Mucosa of gallbladder (tissue), 1 donor: ENCODE data around the gene FNIP1. TPM values are rescaled to one million over a fixed set of nuclear protein-coding genes. Genes with fewer than 3 reads are reported as not detected.
"Not testable (repeated sequence)": the region's sequence is repeated elsewhere in the genome, so short reads cannot be mapped to it uniquely, and the experiment has no call there.

Experiments used
- DNase-seq: peaks from one replicate; pipeline ENCODE4 v3.0.0-alpha.2; 2020; ENCODE audit warnings: low spot score
- total RNA-seq: library from RNA; stranded (reverse); gene quantifications from one replicate; pipeline ENCODE4 v1.2.1, GENCODE V29; 2021
- donor health status: DM: no; HTN: no; CAD: no.

Gene FNIP1
- total RNA-seq, 1 donor from 2014 or later: 36.1 TPM

GRCh38 chr5:131749723-131750470, 46.9 kb downstream of the FNIP1 start:
- DNase-seq: no peak

- DNase-seq: no peak
These were observed 47.7 kb downstream of the FNIP1 start for GRCh38 chr5:131749138-131749537.

DNA sequence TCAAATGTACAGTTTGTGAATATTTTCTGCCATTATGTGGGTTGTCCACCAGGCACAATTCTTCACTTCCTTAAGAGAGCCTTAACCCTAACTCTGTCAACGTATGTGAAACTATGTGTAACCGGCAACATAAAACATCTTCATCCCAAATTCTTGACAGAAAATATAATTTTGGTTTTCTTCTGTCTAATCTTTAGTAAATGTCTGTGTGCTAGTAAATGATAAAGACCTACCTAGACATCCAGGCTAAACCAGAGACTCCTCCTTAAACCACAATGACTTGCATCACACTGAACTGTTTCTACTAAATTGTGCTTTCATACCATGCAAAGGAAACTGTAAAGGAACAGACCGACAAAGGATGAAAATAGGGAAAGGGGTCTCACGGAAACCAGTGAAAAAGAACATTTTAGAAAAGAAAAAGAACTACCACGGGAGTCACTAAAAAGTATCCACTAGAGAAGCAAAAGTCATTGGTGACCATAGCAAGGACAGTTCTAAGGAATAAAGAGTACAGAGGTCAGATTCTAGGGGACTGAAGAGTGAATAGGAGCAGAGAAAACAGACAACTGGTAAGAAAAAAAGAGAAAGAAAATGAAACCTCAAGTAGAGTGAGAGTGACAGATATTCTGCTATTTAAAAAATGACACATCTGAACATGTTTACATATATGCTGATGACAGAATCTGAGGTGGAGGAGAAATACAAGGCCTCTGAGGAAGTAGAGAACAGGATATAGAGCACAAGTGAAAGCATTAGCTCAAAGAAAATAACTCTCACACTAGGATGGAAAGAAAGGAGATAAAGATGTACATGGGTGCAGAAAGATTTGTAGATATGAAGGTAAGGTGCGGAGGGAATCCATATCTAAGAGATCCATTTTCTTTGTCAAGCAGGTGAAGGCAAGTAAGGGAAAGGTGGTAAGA, 49.4 kb downstream of the FNIP1 start:
- DNase-seq: no peak

DNA sequence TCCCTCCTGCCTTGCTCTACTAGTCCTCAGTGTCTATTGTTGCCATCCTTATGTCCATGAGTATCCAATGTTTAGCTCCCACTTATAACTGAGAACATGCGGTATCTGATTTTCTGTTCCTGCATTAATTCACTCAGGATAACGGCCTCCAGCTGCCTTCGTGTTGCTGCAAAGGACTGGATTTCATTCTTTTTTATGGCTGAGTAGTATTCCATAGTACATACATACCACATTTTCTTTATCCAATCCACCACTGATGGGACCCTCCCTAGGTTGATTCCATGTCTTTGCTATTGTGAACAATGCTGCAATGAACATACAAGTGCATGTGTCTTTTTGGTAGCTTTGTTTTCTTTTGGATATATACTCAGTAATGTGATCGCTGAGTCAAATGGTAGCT, 50.4 kb downstream of the FNIP1 start:
- DNase-seq: no peak

- DNase-seq: no peak
These were observed 51.1 kb downstream of the FNIP1 start for GRCh38 chr5:131745703-131746102.

GRCh38 chr5:131745155-131745554, 51.7 kb downstream of the FNIP1 start:
- DNase-seq: no peak

- no peak for DNase-seq
These were observed 56.3 kb downstream of the FNIP1 start for GRCh38 chr5:131740477-131740876.

GRCh38 chr5:131735393-131735792, 61.4 kb downstream of the FNIP1 start:
- DNase-seq: no peak

- not testable (repeated sequence) for DNase-seq
These were observed 61.9 kb downstream of the FNIP1 start for GRCh38 chr5:131734939-131735338.

GRCh38 chr5:131729292-131729691, 67.5 kb downstream of the FNIP1 start:
- DNase-seq: not testable (repeated sequence)

GRCh38 chr5:131724089-131724488, 72.7 kb downstream of the FNIP1 start:
- DNase-seq: not testable (repeated sequence)

GRCh38 chr5:131720714-131721113, 76.1 kb downstream of the FNIP1 start:
- DNase-seq: no peak

GRCh38 chr5:131719564-131719963, 77.3 kb downstream of the FNIP1 start:
- no peak for DNase-seq

DNA sequence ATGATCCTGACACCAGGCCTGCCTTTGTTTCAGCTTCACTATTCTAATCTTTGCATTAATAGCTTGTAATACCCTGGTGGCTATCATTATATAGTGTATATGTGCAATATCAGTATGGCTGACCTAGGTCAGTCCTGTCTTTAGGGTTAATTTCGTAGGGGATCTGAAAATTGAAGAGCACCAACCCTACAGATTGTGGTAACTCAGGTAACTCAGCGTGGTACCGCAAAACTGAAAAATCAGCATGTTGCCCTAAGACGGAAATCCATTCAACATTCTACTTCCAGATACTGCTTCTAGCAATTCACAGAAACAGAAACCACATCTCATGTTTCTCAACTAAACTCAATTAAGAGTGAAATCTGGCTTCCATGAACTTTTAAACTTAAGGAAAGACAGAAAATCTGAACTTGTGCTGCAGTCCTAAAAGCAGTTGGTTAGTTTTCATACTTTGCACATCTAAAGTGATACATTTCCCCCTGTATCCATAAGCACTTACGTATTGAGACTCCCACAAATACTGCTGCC, 78.3 kb downstream of the FNIP1 start:
- DNase-seq: no peak

- DNase-seq: not testable (repeated sequence)
These were observed 79.7 kb downstream of the FNIP1 start for GRCh38 chr5:131717164-131717563.

DNA sequence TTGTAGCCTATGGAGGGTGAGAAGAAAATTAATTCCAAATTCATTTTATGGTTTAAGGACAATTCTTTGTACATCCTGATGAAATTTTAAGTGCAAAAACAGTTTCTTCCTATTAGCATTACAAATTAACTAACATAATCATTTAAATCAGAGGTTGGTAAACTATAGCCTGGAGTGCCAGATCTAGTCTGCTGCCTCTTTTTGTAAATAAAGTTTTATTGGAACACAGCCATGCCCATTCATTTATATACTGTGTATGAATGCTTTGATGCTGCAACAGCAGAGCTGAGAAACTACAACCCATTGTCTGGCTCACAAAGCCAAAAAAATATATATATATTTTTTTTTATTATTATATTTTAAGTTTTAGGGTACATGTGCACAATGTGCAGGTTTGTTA, 80.2 kb downstream of the FNIP1 start:
- no peak for DNase-seq

DNA sequence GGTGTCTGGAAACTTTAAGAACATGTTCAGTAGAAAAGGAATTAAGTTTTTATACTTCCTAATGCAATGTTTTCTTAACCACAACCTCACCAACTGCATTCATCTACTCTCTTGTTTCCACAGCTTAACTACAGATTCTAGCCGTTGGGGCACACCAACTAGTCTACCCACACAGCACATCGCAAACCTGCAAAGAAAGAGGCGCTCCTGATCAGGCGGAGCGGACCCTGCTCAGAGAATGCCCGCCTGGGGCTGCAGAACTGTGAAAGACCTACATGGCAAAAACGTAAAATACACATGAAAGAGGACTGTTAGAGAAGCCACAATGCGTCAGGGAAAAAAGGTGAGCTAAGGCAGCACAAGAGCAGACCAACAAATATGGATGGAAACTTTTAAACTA, 86.4 kb downstream of the FNIP1 start:
- no peak for DNase-seq

- no peak for DNase-seq
These were observed 87.8 kb downstream of the FNIP1 start for GRCh38 chr5:131709043-131709442.

DNA sequence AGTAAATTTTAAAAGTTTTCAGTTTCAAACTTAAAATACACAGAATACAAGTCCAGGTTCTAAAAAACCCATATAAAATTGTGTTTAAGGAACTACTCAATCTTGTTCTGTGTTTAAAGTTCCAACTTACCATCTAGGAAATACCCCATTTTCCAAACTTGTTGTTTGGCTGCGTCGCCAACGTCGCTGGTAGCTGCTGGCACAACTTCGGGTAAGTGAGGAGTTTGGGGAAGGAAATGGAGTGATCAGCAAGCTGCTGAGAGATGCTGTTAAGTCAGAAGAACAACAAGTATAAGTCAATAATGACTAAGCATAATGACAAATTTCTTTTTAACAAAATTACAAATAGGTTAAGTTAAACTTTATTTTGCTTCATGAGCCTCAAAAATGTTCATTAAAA, 90.5 kb downstream of the FNIP1 start:
- no peak for DNase-seq

GRCh38 chr5:131694926-131695325, 101.9 kb downstream of the FNIP1 start:
- DNase-seq: no peak

- DNase-seq: no peak
These were observed 102.9 kb downstream of the FNIP1 start for GRCh38 chr5:131693894-131694293.

DNA sequence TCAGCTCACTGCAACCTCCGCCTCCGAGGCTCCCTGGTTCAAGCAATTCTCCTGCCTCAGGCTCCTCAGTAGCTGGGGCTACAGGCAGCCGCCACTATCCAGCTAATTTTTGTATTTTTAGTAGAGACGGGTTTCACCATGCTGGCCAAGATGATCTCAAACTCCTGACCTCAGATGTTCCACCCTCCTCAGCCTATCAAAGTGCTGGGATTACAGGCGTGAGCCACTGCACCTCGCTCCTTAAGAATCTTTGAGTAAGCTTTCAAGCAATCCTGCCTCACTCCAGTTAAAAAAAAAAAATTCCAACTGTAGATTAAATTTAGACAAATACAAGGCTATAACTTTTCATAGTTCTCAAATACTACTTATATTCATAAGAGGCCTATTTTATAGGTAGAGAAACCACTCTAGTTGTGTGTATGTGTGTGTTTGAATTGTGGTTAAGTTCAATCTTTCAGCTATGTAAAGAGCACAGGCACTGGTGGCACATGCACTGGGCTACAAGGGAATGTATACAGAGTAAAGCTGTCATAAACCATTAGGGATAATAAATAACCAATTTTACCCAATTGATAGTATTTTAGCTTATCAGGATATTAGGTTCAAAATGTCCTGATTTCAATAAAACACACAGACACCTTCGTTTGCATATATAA, 111.2 kb downstream of the FNIP1 start:
- DNase-seq: no peak
